H1 (cell line): ENCODE measurements around the gene POU3F2. TPM values are rescaled to one million over a fixed set of nuclear protein-coding genes. Genes with fewer than 3 reads are reported as not detected.

Experiments used
- FOSL1 ChIP-seq: IDR thresholded peaks from 2 replicates; pipeline ENCODE4 v1.6.1; 2011; ENCODE audit warnings: mild to moderate bottlenecking, low read depth, low read length, moderate library complexity; ENCODE audit not compliant: insufficient read depth
- polyA plus RNA-seq, 7 experiments: library from polyadenylated mRNA; depleted of rRNA in 3 of 7; stranded (reverse) in 5 of 7; unstranded in 2 of 7; fragments of >200 nt in 5 of 7; fragments of 200-250 nt in 2 of 7; gene quantifications; 1 replicate in 5 of 7; 2 replicates in 1 of 7; 4 replicates in 1 of 7; pipeline versions ENCODE4 v1.2.1 to v1.2.3, GENCODE V29; 2011 to 2013; ENCODE audit warnings: missing spikeins in 2 of 7, mixed read lengths in 2 of 7
- total RNA-seq: library from RNA; stranded (reverse); fragmentation: NEBNext Ultra II Directional; extraction: Animal tissue kit (Norgen Biotek cat#: 25700); gene quantifications from 2 replicates; pipeline ENCODE4 v1.2.1, GENCODE V29; 2021

The POU3F2 gene
- total and polyA plus RNA-seq, 2 of the 8 experiments (the other 6 are each of a cell fraction or from before 2014, with no cell fraction given): 0.09 to 0.35 TPM

- TF ChIP-seq FOSL1: no peak
Observed at GRCh38 chr6:98821756-98822405, 12.5 kb upstream of the POU3F2 start (continued).
